Tibial nerve (tissue), 4 donors: ENCODE results near the gene CENPP.

Source experiments
- EP300 ChIP-seq, 2 donors: sonication (generic); formaldehyde crosslinking; IDR thresholded peaks; one replicate each; pipeline ENCODE4 v1.6.1; 2017; ENCODE audit warnings: antibody characterized with exemption in 2 of 2, mild to moderate bottlenecking in 1 of 2
- POLR2A ChIP-seq, 2 donors: fragments of 450-650 bp; IDR thresholded peaks; one replicate each; pipeline ENCODE4 v1.6.1; 2017; ENCODE audit warnings: antibody characterized with exemption in 2 of 2, mild to moderate bottlenecking in 2 of 2, moderate library complexity in 2 of 2
- TF ChIP-seq, protein P1 (sequence below), 5 experiments: fragments of 200-600 bp in 3 of 5; fragments of 450-650 bp in 2 of 5; sonication (generic) in 3 of 5; IDR thresholded peaks; one replicate each; pipeline ENCODE4 v1.5.1; 2016 to 2019; ENCODE audit warnings: antibody characterized with exemption in 5 of 5, mild to moderate bottlenecking in 3 of 5, moderate library complexity in 2 of 5

DNA sequence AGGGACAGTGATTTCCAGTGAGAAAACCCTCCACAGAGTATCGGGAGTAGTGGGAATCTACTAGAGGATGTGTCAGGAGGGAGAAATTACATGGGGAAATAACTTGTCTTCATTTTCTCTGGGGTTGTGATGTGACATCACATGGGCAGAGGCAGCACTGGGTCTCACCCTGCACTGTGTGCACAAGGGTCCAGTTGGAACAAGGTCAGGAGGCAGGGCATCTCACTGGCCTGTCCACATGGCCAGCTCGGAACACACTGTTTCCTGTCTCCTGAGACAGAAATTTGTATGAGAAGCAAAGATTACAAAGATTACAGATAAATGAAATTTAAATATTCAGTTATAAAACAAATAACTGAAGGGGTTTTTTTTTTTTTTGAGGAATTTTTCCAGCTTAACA is 272.6 kb downstream of the CENPP start:
- TF ChIP-seq, protein P1, sequence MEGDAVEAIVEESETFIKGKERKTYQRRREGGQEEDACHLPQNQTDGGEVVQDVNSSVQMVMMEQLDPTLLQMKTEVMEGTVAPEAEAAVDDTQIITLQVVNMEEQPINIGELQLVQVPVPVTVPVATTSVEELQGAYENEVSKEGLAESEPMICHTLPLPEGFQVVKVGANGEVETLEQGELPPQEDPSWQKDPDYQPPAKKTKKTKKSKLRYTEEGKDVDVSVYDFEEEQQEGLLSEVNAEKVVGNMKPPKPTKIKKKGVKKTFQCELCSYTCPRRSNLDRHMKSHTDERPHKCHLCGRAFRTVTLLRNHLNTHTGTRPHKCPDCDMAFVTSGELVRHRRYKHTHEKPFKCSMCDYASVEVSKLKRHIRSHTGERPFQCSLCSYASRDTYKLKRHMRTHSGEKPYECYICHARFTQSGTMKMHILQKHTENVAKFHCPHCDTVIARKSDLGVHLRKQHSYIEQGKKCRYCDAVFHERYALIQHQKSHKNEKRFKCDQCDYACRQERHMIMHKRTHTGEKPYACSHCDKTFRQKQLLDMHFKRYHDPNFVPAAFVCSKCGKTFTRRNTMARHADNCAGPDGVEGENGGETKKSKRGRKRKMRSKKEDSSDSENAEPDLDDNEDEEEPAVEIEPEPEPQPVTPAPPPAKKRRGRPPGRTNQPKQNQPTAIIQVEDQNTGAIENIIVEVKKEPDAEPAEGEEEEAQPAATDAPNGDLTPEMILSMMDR (IDR thresholded peaks at IDR 0.05): no peak
- TF ChIP-seq POLR2A (IDR thresholded peaks at IDR 0.05) (no peak), EP300 (IDR thresholded peaks at IDR 0.05) (no peak)
